ENCODE results near the gene MAD2L2.

The MAD2L2 gene

GRCh38 chr1:11629184-11630016, 51.5 kb downstream of the MAD2L2 start:
- DNase-seq (ENCODE audit: low read depth, low spot score) = no peak

GRCh38 chr1:11628767-11629166, 52.2 kb downstream of the MAD2L2 start:
- no peak for DNase-seq (ENCODE audit: low read depth, low spot score)

GRCh38 chr1:11626551-11626950, 54.4 kb downstream of the MAD2L2 start:
- DNase-seq (ENCODE audit: low read depth, low spot score) = no peak
